Measurements from ENCODE around the gene KIRREL2. TPM values are rescaled to one million over a fixed set of nuclear protein-coding genes. Genes with fewer than 3 reads are reported as not detected.

Gene KIRREL2
- total and polyA plus RNA-seq, 2 donors (not counting 1 experiment from before 2014, with no cell fraction given): not detected

DNA sequence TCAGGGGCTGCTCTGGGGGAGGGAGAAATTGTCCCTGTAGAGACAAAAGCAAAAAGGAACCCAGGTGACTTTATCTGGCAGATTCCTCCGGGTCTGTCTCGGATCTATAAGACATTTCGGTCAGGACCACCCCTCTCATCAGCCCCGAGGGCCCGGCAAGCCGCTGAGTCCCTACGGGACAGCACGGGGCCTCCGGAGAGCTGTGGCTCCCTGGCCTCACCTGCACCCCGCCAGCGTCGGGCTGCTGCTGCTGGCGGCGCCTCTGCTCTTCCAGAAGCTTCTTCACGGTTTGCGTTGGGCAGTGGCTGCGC lies 41.7 kb downstream of the KIRREL2 start:
- Mint-ChIP-seq H3K4me3 (peak overlapping the region; percentile 94), H3K9me3 (ENCODE audit: insufficient read depth) (no peaks in the 10 kb centered on the region), H3K27me3 (no peaks in the 10 kb centered on the region), H3K27ac (peak overlapping the region; percentile 98), H3K4me1 (peaks cover 53% of the 10 kb centered on the region)
- POLR2A ChIA-PET: interaction anchor here (0.6 to 0.7 kb wide), 3 partner anchors 19 to 97 kb away, joined by 3 read pairs; partner anchors contain the start of gene SDHAF1
- intact Hi-C loops (cut with micrococcal nuclease): no loop called here
- H3K27me3 ChIP-seq (replicated peaks in 1 of 4; ENCODE audit: control extremely low read depth in 1 of 4, control insufficient read depth in 3 of 4, insufficient read depth in 4 of 4, low read length in 3 of 4): no peaks in the 10 kb centered on the region
- peak overlapping the region; percentile 74 to 100 (median 91) for H3K4me3 ChIP-seq (ENCODE audit: control extremely low read depth in 1 of 5, extremely low read depth in 1 of 5, insufficient read depth in 1 of 5, low read depth in 2 of 5, low read length in 4 of 5)
- peaks cover 60% of the 10 kb centered on the region for H4K20me1 ChIP-seq (ENCODE audit: control insufficient read depth, insufficient read depth, low read length, poor library complexity, severe bottlenecking)
- peaks cover 45% of the 10 kb centered on the region for H3K79me2 ChIP-seq (ENCODE audit: control insufficient read depth, insufficient read depth, low read length)
- CTCF ChIA-PET: interaction anchor here (1.0 to 3.6 kb wide), 3 partner anchors 16 to 34 kb away, joined by 3 to 11 read pairs (median 11); no protein-coding TSS in a partner anchor
- ATAC-seq (ENCODE audit: low read depth): no peak
- H3K9me3 ChIP-seq (ENCODE audit: control extremely low read depth in 1 of 3, control insufficient read depth in 2 of 3, insufficient read depth in 1 of 3, low read length in 2 of 3): peaks cover 0 to 3% (median 0%) of the 10 kb centered on the region in 3 donors
- 12% methylated on average over 14 of the region's 17 CpGs for WGBS (ENCODE audit: insufficient coverage)
- peak; percentile 52 for DNase-seq
- peak overlapping the region; percentile 79 for H3K4me2 ChIP-seq (replicated peaks; ENCODE audit: low read depth, low read length, poor library complexity, severe bottlenecking)
- peaks cover 10 to 52% of the 10 kb centered on the region in 2 experiments for H3K36me3 ChIP-seq (replicated peaks in 1 of 2; ENCODE audit: control extremely low read depth in 1 of 2, control insufficient read depth in 1 of 2, extremely low read depth in 1 of 2, insufficient read depth in 2 of 2, low read length in 1 of 2)
- H3K9ac ChIP-seq (ENCODE audit: low read length): peak overlapping the region; percentile 100
- no peak for TF ChIP-seq EZH2 (IDR thresholded peaks at IDR 0.05; ENCODE audit: borderline replicate concordance, insufficient read depth, low read depth, low read length, poor library complexity, severe bottlenecking)
- no peak overlapping the region for H2AFZ ChIP-seq (ENCODE audit: insufficient read depth, low read depth, low read length, poor library complexity, severe bottlenecking)
- H3K4me1 ChIP-seq (ENCODE audit: control insufficient read depth in 2 of 2, insufficient read depth in 2 of 2, low read length in 2 of 2): peaks cover 44 to 56% of the 10 kb centered on the region in 2 donors
- H3K27ac ChIP-seq (ENCODE audit: low read length in 2 of 2): peak overlapping the region; percentile 100

DNA sequence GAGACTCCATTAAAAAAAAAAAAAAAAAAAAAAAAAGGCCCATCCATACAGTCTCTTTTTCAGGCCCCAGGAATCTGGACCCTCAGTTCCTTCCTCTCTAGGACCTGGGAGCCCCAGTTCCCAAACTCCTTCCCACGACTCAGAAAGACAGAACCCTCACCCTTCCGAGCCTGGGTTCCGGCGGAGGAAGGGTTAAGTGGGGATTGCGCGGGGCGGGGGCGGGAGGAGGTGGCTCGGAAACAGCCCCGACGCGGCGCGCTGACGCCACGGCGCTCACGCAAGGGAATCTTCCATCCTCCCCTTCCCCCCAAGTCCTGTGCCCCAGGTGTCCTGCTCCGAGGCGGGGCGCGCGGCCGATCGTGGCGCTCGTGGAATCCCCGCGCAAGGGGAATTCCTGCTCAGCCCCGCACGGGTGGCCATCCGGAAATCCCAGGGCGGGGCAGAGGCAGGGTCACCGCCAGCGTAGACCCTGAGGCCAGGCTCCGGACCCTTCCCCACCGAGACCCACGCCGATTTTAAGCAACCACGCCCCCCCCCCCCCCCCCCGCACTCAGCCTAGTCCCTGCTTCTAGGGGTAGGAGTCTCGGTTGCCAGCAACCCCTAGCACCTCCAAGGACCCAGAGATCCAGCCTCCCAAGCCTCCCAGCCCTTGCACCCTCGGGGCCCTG lies 43.0 kb downstream of the KIRREL2 start:
- POLR2A ChIA-PET: interaction anchor here (0.6 to 2.4 kb wide), 9 partner anchors 9 to 635 kb away, joined by 3 to 34 read pairs (median 6); partner anchors contain the start of gene TYROBP
- Mint-ChIP-seq H3K27ac (peak overlapping the region; percentile 98), H3K27me3 (no peaks in the 10 kb centered on the region), H3K9me3 (ENCODE audit: insufficient read depth) (no peaks in the 10 kb centered on the region), H3K4me1 (peaks cover 64% of the 10 kb centered on the region), H3K4me3 (peak overlapping the region; percentile 94)
- ATAC-seq (ENCODE audit: low read depth): peak; percentile 57
- Histone ChIP-seq H3K79me2 (ENCODE audit: control insufficient read depth, insufficient read depth, low read length) (peaks cover 41% of the 10 kb centered on the region), H3K9ac (ENCODE audit: low read length) (peak overlapping the region; percentile 100), H3K4me2 (replicated peaks; ENCODE audit: low read depth, low read length, poor library complexity, severe bottlenecking) (peak overlapping the region; percentile 79), H4K20me1 (ENCODE audit: control insufficient read depth, insufficient read depth, low read length, poor library complexity, severe bottlenecking) (peaks cover 48% of the 10 kb centered on the region), H3K27ac (ENCODE audit: low read length in 2 of 2) (peak overlapping the region; percentile 100), H3K4me3 (ENCODE audit: control extremely low read depth in 1 of 5, extremely low read depth in 1 of 5, insufficient read depth in 1 of 5, low read depth in 2 of 5, low read length in 4 of 5) (peak overlapping the region; percentile 74 to 100 (median 91)), H3K36me3 (replicated peaks in 1 of 2; ENCODE audit: control extremely low read depth in 1 of 2, control insufficient read depth in 1 of 2, extremely low read depth in 1 of 2, insufficient read depth in 2 of 2, low read length in 1 of 2) (peaks cover 8 to 42% of the 10 kb centered on the region in 2 experiments), H3K9me3 (ENCODE audit: control extremely low read depth in 1 of 3, control insufficient read depth in 2 of 3, insufficient read depth in 1 of 3, low read length in 2 of 3) (peaks cover 0 to 3% (median 0%) of the 10 kb centered on the region in 3 donors), H3K4me1 (ENCODE audit: control insufficient read depth in 2 of 2, insufficient read depth in 2 of 2, low read length in 2 of 2) (peaks cover 53 to 69% of the 10 kb centered on the region in 2 donors), H2AFZ (ENCODE audit: insufficient read depth, low read depth, low read length, poor library complexity, severe bottlenecking) (no peak overlapping the region), H3K27me3 (replicated peaks in 1 of 4; ENCODE audit: control extremely low read depth in 1 of 4, control insufficient read depth in 3 of 4, insufficient read depth in 4 of 4, low read length in 3 of 4) (no peaks in the 10 kb centered on the region)
- intact Hi-C loops (cut with micrococcal nuclease): loop anchor here (1.0 to 10.0 kb wide), 3 partner anchors 17 to 185 kb away; partner anchors contain the start of gene KMT2B
- peak; percentile 98 for DNase-seq
- TF ChIP-seq, protein P1, sequence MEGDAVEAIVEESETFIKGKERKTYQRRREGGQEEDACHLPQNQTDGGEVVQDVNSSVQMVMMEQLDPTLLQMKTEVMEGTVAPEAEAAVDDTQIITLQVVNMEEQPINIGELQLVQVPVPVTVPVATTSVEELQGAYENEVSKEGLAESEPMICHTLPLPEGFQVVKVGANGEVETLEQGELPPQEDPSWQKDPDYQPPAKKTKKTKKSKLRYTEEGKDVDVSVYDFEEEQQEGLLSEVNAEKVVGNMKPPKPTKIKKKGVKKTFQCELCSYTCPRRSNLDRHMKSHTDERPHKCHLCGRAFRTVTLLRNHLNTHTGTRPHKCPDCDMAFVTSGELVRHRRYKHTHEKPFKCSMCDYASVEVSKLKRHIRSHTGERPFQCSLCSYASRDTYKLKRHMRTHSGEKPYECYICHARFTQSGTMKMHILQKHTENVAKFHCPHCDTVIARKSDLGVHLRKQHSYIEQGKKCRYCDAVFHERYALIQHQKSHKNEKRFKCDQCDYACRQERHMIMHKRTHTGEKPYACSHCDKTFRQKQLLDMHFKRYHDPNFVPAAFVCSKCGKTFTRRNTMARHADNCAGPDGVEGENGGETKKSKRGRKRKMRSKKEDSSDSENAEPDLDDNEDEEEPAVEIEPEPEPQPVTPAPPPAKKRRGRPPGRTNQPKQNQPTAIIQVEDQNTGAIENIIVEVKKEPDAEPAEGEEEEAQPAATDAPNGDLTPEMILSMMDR (IDR thresholded peaks at IDR 0.05): no peak
- TF ChIP-seq EZH2 (IDR thresholded peaks at IDR 0.05; ENCODE audit: borderline replicate concordance, insufficient read depth, low read depth, low read length, poor library complexity, severe bottlenecking): no peak
- WGBS (ENCODE audit: insufficient coverage): 0% methylated on average over 26 of the region's 43 CpGs
- CTCF ChIA-PET: interaction anchor here (2.3 kb wide), 1 partner anchor 18 kb away, joined by 11 read pairs; no protein-coding TSS in a partner anchor

All from B cell (primary cell).